ENCODE measurements around the gene ROBO4.

ROBO4 gene

GRCh38 chr11:124928942-124929665 lies 31.4 kb upstream of the ROBO4 start:
- Mint-ChIP-seq H3K4me1 (peaks cover 16% of the 10 kb centered on the region), H3K4me3 (no peak overlapping the region), H3K9me3 (no peaks in the 10 kb centered on the region), H3K27me3 (no peaks in the 10 kb centered on the region), H3K27ac (no peak overlapping the region)
- DNase-seq, result no peak
- no peak for ATAC-seq

- H3K27me3 Mint-ChIP-seq, result no peaks in the 10 kb centered on the region
- no peak overlapping the region for H3K27ac Mint-ChIP-seq
- DNase-seq, result no peak
- peaks cover 14% of the 10 kb centered on the region for H3K4me1 Mint-ChIP-seq
- no peak overlapping the region for H3K4me3 Mint-ChIP-seq
- no peaks in the 10 kb centered on the region for H3K9me3 Mint-ChIP-seq
- ATAC-seq, result no peak
These were observed 25.6 kb upstream of the ROBO4 start for GRCh38 chr11:124923296-124923695.

DNA sequence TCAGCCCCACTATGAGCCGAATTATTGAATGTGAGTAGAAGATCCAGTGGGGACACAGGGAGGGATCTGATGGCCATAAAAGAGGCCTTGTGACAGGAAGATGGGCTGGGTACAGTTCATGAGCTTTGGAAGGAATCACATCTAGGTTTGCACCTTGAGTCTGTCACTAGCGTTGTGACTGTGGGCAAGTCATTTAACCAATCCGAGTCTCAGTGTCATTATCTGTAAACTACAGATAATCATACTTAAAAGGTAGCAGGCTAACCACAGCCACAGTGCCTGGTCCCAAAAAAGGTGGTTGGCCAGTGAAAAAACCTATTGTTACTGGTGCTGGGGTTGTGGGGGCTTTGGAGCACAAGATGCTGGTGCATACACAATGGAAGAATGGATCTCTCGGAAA lies 25.2 kb upstream of the ROBO4 start:
- H3K4me3 Mint-ChIP-seq, result no peak overlapping the region
- no peak for DNase-seq
- H3K27ac Mint-ChIP-seq, result no peak overlapping the region
- ATAC-seq, result peak; percentile 38
- no peaks in the 10 kb centered on the region for H3K27me3 Mint-ChIP-seq
- H3K9me3 Mint-ChIP-seq, result no peaks in the 10 kb centered on the region
- peaks cover 14% of the 10 kb centered on the region for H3K4me1 Mint-ChIP-seq

DNA sequence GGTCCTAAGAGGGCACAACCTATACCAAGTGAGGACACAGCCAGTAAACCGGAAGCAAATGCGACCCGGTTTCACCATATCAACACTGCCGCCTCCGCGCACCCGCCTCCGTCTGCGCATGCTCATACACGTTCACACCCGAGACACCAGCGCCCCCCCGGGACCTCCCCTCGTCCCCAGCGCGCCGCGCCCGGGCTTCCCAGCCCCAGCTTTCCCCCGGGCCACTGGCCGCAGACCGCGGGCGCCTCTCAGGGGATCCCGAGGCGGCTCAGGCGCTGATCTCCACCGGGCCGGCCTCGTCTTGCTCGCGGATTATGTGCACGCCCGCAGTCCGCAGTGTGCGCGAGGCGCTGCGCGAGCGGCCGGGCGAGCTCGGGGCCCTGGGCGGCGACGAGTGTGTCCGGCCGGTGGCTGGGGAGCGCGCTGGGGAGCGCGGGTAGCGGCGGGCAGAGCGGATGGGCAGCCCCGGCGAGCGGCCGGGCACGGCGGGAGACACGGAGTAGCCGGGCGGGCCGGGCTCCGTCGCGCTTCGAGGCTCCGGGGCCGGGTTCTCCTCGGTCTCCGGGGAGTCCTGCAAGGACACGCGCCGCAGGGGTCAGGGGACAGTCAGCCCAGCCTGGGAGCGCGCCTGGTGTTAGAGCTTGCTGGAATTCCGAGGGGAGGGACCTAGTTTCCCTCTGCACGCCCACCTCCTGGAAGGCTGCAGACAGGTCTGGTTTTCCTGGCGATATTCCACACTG lies 23.4 kb upstream of the ROBO4 start:
- Mint-ChIP-seq H3K27me3 (no peaks in the 10 kb centered on the region), H3K9me3 (no peaks in the 10 kb centered on the region), H3K4me1 (peaks cover 15% of the 10 kb centered on the region), H3K4me3 (peak overlapping the region; percentile 48 to 58), H3K27ac (no peak overlapping the region)
- DNase-seq (peak; percentile 83 to 91), ATAC-seq (peak; percentile 90)

DNA sequence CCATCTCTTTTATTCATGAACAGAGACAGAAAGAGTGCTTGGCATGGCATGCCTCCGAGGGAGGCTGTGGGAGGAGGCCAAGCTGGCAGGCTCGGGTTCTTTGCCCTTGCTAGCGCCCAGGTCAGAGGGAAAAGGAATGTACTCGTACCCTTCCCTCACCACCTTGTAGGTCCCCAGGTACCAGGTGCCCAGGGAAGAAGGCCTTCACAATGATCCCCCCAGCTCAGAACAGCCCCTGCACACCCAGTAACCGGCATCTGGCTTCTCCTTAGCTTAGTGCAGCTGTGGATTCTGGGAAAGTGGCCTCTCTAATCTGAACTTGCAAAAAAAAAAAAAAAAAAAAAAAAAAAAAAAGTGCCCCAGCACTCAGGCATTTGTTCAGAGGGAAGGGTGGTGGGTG lies 22.7 kb upstream of the ROBO4 start:
- Mint-ChIP-seq H3K4me3 (peak overlapping the region in 1 of 2 donors; percentile 58), H3K27ac (no peak overlapping the region), H3K4me1 (peaks cover 19% of the 10 kb centered on the region), H3K27me3 (no peaks in the 10 kb centered on the region), H3K9me3 (no peaks in the 10 kb centered on the region)
- DNase-seq (no peak), ATAC-seq (no peak)

GRCh38 chr11:124919898-124920297 lies 22.2 kb upstream of the ROBO4 start:
- ATAC-seq, result no peak
- no peak overlapping the region for H3K4me3 Mint-ChIP-seq
- peaks cover 19% of the 10 kb centered on the region for H3K4me1 Mint-ChIP-seq
- H3K9me3 Mint-ChIP-seq, result no peaks in the 10 kb centered on the region
- DNase-seq, result no peak
- no peak overlapping the region for H3K27ac Mint-ChIP-seq
- H3K27me3 Mint-ChIP-seq, result no peaks in the 10 kb centered on the region

DNA sequence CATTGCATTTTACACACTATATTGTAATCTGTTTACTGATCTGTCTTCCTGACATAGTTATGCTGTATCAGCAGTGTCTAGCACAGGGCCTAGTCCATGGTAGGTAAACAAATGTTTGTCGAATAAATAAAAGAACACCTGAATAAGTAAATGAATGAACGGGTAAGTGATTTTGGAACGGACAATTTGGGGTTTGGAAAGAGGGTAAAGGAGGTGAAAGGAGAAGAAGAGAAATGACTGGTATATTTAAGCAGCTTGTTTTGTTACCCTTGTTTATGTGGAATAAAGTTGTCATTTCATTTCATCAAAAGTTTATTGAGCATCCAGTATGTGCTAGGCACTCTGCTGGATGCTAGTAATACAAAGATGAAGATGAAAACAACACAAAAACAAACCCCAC lies 21.3 kb upstream of the ROBO4 start, which contains the start of gene HEPN1:
Gene HEPN1, plus strand, starts transcription at position 301 of the 400 bp plus-strand sequence.
- Mint-ChIP-seq H3K9me3 (no peaks in the 10 kb centered on the region), H3K27ac (peak within 1 kb of the TSS in 1 of 2 donors; percentile 41), H3K4me1 (peaks cover 19% of the 10 kb centered on the region), H3K27me3 (no peaks in the 10 kb centered on the region), H3K4me3 (no peak within 1 kb of the TSS)
- ATAC-seq, result no peak
- DNase-seq, result no peak

DNA sequence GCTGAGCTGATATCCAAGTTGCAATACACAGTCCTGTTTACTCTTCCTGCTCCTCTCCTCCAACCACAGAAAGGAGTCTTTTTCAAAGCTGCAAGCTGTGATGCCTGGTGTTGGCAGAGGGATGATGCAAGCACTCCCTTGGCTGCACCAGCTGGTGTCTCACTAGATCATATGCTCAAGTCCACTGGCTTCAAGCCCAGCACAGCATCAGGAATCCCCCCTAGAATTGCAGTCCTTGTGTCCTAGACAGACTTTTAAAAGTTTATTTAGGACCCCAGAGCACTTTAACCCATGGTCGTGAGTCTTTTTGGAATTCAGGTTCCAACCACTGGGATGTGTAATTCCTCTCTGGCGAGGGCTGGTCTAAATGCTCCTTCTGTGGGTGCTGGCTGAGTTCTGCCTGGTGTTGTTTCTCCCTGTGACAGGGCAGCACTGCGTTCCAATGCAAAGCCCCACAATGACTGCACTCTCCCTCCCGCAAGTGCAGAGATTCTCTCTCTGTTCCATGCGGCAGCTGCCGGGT lies 19.5 kb upstream of the ROBO4 start:
- DNase-seq (no peak), ATAC-seq (no peak)
- Mint-ChIP-seq H3K4me1 (peaks cover 5% of the 10 kb centered on the region), H3K4me3 (no peak overlapping the region), H3K27ac (no peak overlapping the region), H3K9me3 (peaks cover 5% of the 10 kb centered on the region in 2 donors), H3K27me3 (no peaks in the 10 kb centered on the region)

DNA sequence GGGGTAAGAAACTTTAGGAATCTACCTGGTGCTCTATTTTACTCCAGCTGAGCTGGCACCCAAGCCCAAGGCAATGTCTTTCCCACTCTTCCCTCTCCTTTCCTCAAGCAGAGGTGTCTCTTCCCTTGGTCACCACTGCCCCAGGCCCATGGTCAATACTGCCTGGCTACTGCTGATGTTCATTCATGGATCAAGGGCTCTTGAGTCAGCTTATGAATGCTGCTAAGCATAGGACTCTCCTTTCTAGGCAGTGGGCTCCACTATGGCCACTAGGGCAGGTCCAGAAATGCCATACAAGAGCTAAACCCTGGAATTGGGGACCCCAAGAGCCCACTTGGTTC lies 18.7 kb upstream of the ROBO4 start:
- no peak overlapping the region for H3K27ac Mint-ChIP-seq
- no peaks in the 10 kb centered on the region for H3K27me3 Mint-ChIP-seq
- no peak for ATAC-seq

GRCh38 chr11:124915541-124916369 lies 18.1 kb upstream of the ROBO4 start:
- Mint-ChIP-seq H3K27ac (no peak overlapping the region), H3K27me3 (no peaks in the 10 kb centered on the region), H3K4me3 (no peak overlapping the region), H3K4me1 (peaks cover 5% of the 10 kb centered on the region), H3K9me3 (peaks cover 12 to 15% of the 10 kb centered on the region in 2 donors)
- DNase-seq (no peak), ATAC-seq (peak; percentile 39)

More for the DNA sequence above, 18.7 kb upstream of the ROBO4 start:
- Mint-ChIP-seq H3K4me3 (no peak overlapping the region), H3K4me1 (peaks cover 5% of the 10 kb centered on the region), H3K9me3 (peaks cover 12 to 13% of the 10 kb centered on the region in 2 donors)
- DNase-seq, result no peak

GRCh38 chr11:124902616-124903015 lies 5.0 kb upstream of the ROBO4 start:
- Mint-ChIP-seq H3K9me3 (no peaks in the 10 kb centered on the region), H3K4me3 (no peak overlapping the region), H3K4me1 (no peaks in the 10 kb centered on the region), H3K27me3 (peaks cover 39% of the 10 kb centered on the region), H3K27ac (no peak overlapping the region)
- ATAC-seq, result no peak
- DNase-seq, result no peak

DNA sequence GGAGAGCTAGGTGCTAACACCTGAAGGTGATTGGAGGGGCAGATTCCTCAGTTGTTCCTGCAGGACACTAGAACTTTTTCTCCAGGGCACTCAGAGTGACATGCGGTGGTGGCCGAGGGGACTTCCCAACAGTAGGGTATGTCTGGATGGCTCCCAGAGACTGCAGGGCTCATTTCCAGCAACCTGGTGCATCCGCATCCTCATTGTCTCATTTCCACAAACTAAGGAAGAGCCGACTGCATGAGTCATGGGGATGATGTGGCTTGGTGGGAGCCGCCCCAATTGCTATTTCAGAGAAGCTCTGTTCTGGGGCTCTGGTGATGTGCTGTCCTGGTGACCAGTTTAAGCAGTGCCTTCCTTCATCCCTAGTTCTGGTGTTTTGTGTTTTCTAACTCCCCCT lies 2.8 kb upstream of the ROBO4 start:
- Mint-ChIP-seq H3K9me3 (no peaks in the 10 kb centered on the region), H3K4me3 (no peak overlapping the region), H3K27me3 (peaks cover 30% of the 10 kb centered on the region), H3K27ac (no peak overlapping the region), H3K4me1 (no peaks in the 10 kb centered on the region)
- DNase-seq, result no peak
- no peak for ATAC-seq

DNA sequence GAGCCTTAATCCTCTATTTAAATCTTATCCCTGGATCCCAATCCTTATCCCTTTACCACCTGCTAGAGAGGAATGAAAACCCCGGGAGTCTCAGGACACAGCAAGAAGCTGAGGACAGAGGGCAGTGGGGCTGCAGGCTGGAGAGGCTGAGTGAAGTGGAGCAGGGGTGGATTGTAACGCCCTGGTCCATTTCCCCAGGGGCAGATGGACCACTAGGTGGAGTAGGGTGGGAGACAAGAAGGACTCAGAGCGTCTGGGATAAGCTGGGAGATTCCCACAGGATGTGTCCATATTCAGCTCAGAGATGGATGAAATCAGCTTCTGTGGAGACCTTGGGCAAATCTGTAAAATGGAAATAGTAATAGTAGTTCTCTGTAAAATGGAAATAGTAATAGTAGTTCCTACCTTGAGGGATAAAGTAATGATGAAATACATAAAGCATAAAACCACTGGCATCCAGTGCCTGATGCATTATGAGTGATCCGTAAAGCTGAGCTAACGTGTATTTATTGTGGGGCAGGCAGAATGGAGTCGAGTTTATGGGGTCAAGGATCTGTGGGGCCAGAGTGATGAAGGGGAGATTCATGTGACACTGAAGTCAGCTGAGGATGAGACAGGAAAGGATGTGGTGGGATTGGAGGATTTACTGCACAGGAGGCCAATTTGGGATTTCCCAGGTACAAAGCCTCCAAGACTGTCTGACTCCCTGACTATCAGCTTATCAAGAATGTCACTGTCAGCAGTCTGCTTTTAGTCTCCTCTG lies 1.9 kb upstream of the ROBO4 start:
- Mint-ChIP-seq H3K27ac (no peak overlapping the region), H3K27me3 (peaks cover 29% of the 10 kb centered on the region), H3K4me1 (no peaks in the 10 kb centered on the region), H3K4me3 (no peak overlapping the region), H3K9me3 (no peaks in the 10 kb centered on the region)
- DNase-seq, result no peak
- ATAC-seq, result no peak

DNA sequence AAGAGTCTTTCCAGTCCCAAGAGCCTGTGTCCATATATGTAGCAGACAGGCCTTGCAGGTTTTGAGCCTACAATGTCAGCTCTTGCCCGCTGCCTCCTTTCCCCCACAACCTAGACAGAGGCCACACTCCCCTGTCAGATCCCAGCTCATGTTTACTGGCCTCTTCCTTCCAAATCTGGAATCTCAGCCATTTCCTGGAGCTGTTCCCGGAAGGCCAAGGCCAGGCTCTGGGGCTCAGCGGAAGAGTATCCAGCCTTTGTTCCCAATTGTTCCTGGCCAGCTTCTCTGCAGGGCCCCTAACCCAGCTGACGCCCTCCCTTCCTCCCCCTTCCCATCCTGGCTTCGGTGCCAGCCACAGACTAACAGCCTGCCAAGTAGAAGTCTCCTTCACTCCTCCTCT lies 1.0 kb upstream of the ROBO4 start:
- Mint-ChIP-seq H3K4me1 (no peaks in the 10 kb centered on the region), H3K4me3 (no peak overlapping the region), H3K9me3 (no peaks in the 10 kb centered on the region), H3K27me3 (peaks cover 29% of the 10 kb centered on the region), H3K27ac (no peak overlapping the region)
- DNase-seq (no peak), ATAC-seq (no peak)

GRCh38 chr11:124898263-124898680 lies 607 bp upstream of the ROBO4 start:
- Mint-ChIP-seq H3K4me1 (no peaks in the 10 kb centered on the region), H3K27ac (no peak overlapping the region), H3K9me3 (no peaks in the 10 kb centered on the region), H3K4me3 (no peak overlapping the region), H3K27me3 (peaks cover 29% of the 10 kb centered on the region)
- no peak for DNase-seq
- no peak for ATAC-seq
